ENCODE results near the gene SLC3A2.

The SLC3A2 gene

GRCh38 chr11:62911137-62912130 is 30.7 kb downstream of the SLC3A2 start:
- DNase-seq = no peak

- DNase-seq = no peak
Measured at GRCh38 chr11:62912268-62912667, 31.6 kb downstream of the SLC3A2 start.

- no peak for DNase-seq
Measured at GRCh38 chr11:62914416-62914815, 33.7 kb downstream of the SLC3A2 start.

GRCh38 chr11:62917906-62918502 is 37.3 kb downstream of the SLC3A2 start:
- no peak for DNase-seq

GRCh38 chr11:62918531-62918930 is 37.8 kb downstream of the SLC3A2 start:
- DNase-seq = no peak

- DNase-seq = no peak
Measured at GRCh38 chr11:62919476-62919875, 38.8 kb downstream of the SLC3A2 start.

- no peak for DNase-seq
Measured at GRCh38 chr11:62919898-62920640, 39.4 kb downstream of the SLC3A2 start.

GRCh38 chr11:62921201-62921572 is 40.5 kb downstream of the SLC3A2 start, which contains the start of gene CHRM1:
Gene CHRM1 (minus strand): TSS chr11:62921363. CDS start chr11:62911100, 10,263 bp downstream.
- DNase-seq = no peak

- no peak for DNase-seq
Measured at GRCh38 chr11:62921573-62922188, 41.0 kb downstream of the SLC3A2 start.

GRCh38 chr11:62922189-62922589 is 41.5 kb downstream of the SLC3A2 start:
- DNase-seq = no peak

- DNase-seq = no peak
Measured at GRCh38 chr11:62922653-62923431, 42.1 kb downstream of the SLC3A2 start.

GRCh38 chr11:62923601-62924411 is 43.1 kb downstream of the SLC3A2 start:
- DNase-seq = no peak

- no peak for DNase-seq
Measured at GRCh38 chr11:62925308-62925707, 44.6 kb downstream of the SLC3A2 start.

GRCh38 chr11:62925745-62926679 is 45.3 kb downstream of the SLC3A2 start:
- DNase-seq = no peak

GRCh38 chr11:62926680-62927455 is 46.2 kb downstream of the SLC3A2 start:
- no peak for DNase-seq

GRCh38 chr11:62928011-62928410 is 47.3 kb downstream of the SLC3A2 start:
- DNase-seq = no peak

- no peak for DNase-seq
Measured at GRCh38 chr11:62930157-62930556, 49.5 kb downstream of the SLC3A2 start.

- DNase-seq = no peak
Measured at GRCh38 chr11:62930666-62931065, 50.0 kb downstream of the SLC3A2 start.
